HepG2 (cell line): ENCODE data around the gene TEDC2. TPM values are rescaled to one million over a fixed set of nuclear protein-coding genes. Genes with fewer than 3 reads are reported as not detected.
A peak's percentile ranks its signal among the peaks of the same experiment; 100 is the strongest.

Experiments used
- GABPB1 ChIP-seq: IDR thresholded peaks from 2 replicates; pipeline ENCODE4 v1.6.1; 2016; ENCODE audit warnings: mild to moderate bottlenecking, missing genetic modification reagents, moderate library complexity, missing compliant biosample characterization
- IKZF1 ChIP-seq: fragments of 450-650 bp; IDR thresholded peaks from 2 replicates; pipeline ENCODE4 v1.7.1; 2016
- IRF1 ChIP-seq: sonication (generic); formaldehyde crosslinking; IDR thresholded peaks from 2 replicates; pipeline ENCODE4 v1.4.0; 2020; ENCODE audit warnings: low read depth, mild to moderate bottlenecking, missing genetic modification reagents
- KDM2A ChIP-seq: sonication (generic); formaldehyde crosslinking; IDR thresholded peaks from 2 replicates; pipeline ENCODE4 v1.4.0; 2020; ENCODE audit warnings: low read depth, missing genetic modification reagents, borderline replicate concordance
- KDM5A ChIP-seq: fragments of 200-600 bp; sonication (generic); IDR thresholded peaks from 2 replicates; pipeline ENCODE4 v1.7.0; 2018; ENCODE audit warnings: antibody characterized with exemption, mild to moderate bottlenecking, low read length, borderline replicate concordance
- KLF6 ChIP-seq: IDR thresholded peaks from 2 replicates; pipeline ENCODE4 v1.8.0; 2016; ENCODE audit warnings: missing biosample characterization, missing genetic modification reagents
- MAF1 ChIP-seq: sonication (generic); formaldehyde crosslinking; IDR thresholded peaks from 2 replicates; pipeline ENCODE4 v1.5.0; 2020; ENCODE audit warnings: missing genetic modification reagents, borderline replicate concordance
- MXD4 ChIP-seq: IDR thresholded peaks from 2 replicates; pipeline ENCODE4 v1.6.1; 2016; ENCODE audit warnings: mild to moderate bottlenecking, missing biosample characterization, missing genetic modification reagents
- MZF1 ChIP-seq: sonication (generic); formaldehyde crosslinking; IDR thresholded peaks from 2 replicates; pipeline ENCODE4 v1.8.1; 2023; ENCODE audit warnings: mild to moderate bottlenecking, missing genetic modification reagents, borderline replicate concordance
- PHF20 ChIP-seq: sonication (generic); formaldehyde crosslinking; IDR thresholded peaks from 2 replicates; pipeline ENCODE4 v1.5.0; 2020; ENCODE audit warnings: mild to moderate bottlenecking, missing genetic modification reagents
- RAD51 ChIP-seq: fragments of 450-650 bp; IDR thresholded peaks from 2 replicates; pipeline ENCODE4 v1.6.1; 2016; ENCODE audit warnings: borderline replicate concordance
- TOE1 ChIP-seq: sonication (generic); formaldehyde crosslinking; IDR thresholded peaks from 2 replicates; pipeline ENCODE4 v1.4.0; 2020; ENCODE audit warnings: mild to moderate bottlenecking, missing genetic modification reagents
- TOPORS ChIP-seq: sonication (generic); formaldehyde crosslinking; IDR thresholded peaks from 2 replicates; pipeline ENCODE4 v1.8.0; 2023; ENCODE audit warnings: mild to moderate bottlenecking, missing genetic modification reagents
- ZBTB7B ChIP-seq: sonication (generic); formaldehyde crosslinking; IDR thresholded peaks from 2 replicates; pipeline ENCODE4 v1.4.0; 2020; ENCODE audit warnings: missing genetic modification reagents
- ZNF274 ChIP-seq: sonication (generic); formaldehyde crosslinking; IDR thresholded peaks from 2 replicates; pipeline ENCODE4 v1.5.1; 2020; ENCODE audit warnings: mild to moderate bottlenecking, missing genetic modification reagents
- ZNF33A ChIP-seq: sonication (generic); formaldehyde crosslinking; IDR thresholded peaks from 2 replicates; pipeline ENCODE4 v1.5.1; 2020; ENCODE audit warnings: missing genetic modification reagents, mild to moderate bottlenecking, moderate library complexity, borderline replicate concordance
- ZNF549 ChIP-seq: sonication (generic); formaldehyde crosslinking; IDR thresholded peaks from 2 replicates; pipeline ENCODE4 v1.5.0; 2020; ENCODE audit warnings: missing genetic modification reagents
- ZNF660 ChIP-seq: sonication (generic); formaldehyde crosslinking; IDR thresholded peaks from 2 replicates; pipeline ENCODE4 v1.5.1; 2020; ENCODE audit warnings: mild to moderate bottlenecking, low read depth, missing genetic modification reagents, borderline replicate concordance
- ZXDC ChIP-seq: sonication (generic); formaldehyde crosslinking; IDR thresholded peaks from 2 replicates; pipeline ENCODE4 v1.5.0; 2020; ENCODE audit warnings: mild to moderate bottlenecking, missing genetic modification reagents
- polyA plus RNA-seq, 8 experiments: library from polyadenylated mRNA; depleted of rRNA in 3 of 8; stranded (reverse) in 7 of 8; unstranded in 1 of 8; fragments of >200 nt; fragmentation: Illumina TruSeq in 4 of 8; extraction: Trizol in 4 of 8; gene quantifications; 2 replicates each; pipeline versions ENCODE4 v1.2.1 to v1.2.3, GENCODE V29; 2011 to 2016; ENCODE audit warnings: low read depth in 4 of 8, missing spikeins in 1 of 8, mixed read lengths in 1 of 8; ENCODE audit not compliant: insufficient read depth in 1 of 8
- total RNA-seq, 5 experiments: library from RNA; depleted of rRNA; stranded (reverse); fragments of >200 nt; fragmentation: Illumina TruSeq; extraction: Trizol; gene quantifications; 2 replicates each; pipeline ENCODE4 v1.2.3, GENCODE V29; 2016; ENCODE audit warnings: low read depth in 1 of 5
- TF ChIP-seq, protein P1 (sequence below): IDR thresholded peaks from 2 replicates; pipeline ENCODE4 v1.6.1; 2016; ENCODE audit warnings: missing compliant biosample characterization, missing genetic modification reagents, borderline replicate concordance
- TF ChIP-seq, protein P2 (sequence below): IDR thresholded peaks from 2 replicates; pipeline ENCODE4 v1.6.1; 2016; ENCODE audit warnings: mild to moderate bottlenecking, missing biosample characterization, missing genetic modification reagents
- TF ChIP-seq, protein P3 (sequence below): sonication (generic); formaldehyde crosslinking; conservative IDR thresholded peaks from 2 replicates; pipeline ENCODE4 v1.4.0; 2020; ENCODE audit warnings: missing genetic modification reagents

The TEDC2 gene
- total and polyA plus RNA-seq, 2 of the 13 experiments (the other 11 are each of a cell fraction or from before 2014, with no cell fraction given): 6.2 to 24.4 TPM

GRCh38 chr16:2468233-2468724, 8.4 kb downstream of the TEDC2 start (continued):
- no peak for TF ChIP-seq IRF1 (CRISPR knock-in tag)
- TF ChIP-seq KLF6 (CRISPR knock-in tag): no peak
- no peak for TF ChIP-seq ZNF660
- no peak for TF ChIP-seq ZXDC
- no peak for TF ChIP-seq TOE1 (CRISPR knock-in tag)
- no peak for TF ChIP-seq ZNF33A (CRISPR knock-in tag)
- no peak for TF ChIP-seq MZF1 (CRISPR knock-in tag)
- TF ChIP-seq, protein P1, sequence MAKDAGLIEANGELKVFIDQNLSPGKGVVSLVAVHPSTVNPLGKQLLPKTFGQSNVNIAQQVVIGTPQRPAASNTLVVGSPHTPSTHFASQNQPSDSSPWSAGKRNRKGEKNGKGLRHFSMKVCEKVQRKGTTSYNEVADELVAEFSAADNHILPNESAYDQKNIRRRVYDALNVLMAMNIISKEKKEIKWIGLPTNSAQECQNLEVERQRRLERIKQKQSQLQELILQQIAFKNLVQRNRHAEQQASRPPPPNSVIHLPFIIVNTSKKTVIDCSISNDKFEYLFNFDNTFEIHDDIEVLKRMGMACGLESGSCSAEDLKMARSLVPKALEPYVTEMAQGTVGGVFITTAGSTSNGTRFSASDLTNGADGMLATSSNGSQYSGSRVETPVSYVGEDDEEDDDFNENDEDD: peak; percentile 48; the same call in 1 of the 2 replicates
- no peak for TF ChIP-seq ZBTB7B (CRISPR knock-in tag)
- TF ChIP-seq, protein P2, sequence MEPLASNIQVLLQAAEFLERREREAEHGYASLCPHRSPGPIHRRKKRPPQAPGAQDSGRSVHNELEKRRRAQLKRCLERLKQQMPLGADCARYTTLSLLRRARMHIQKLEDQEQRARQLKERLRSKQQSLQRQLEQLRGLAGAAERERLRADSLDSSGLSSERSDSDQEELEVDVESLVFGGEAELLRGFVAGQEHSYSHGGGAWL (CRISPR knock-in tag): no peak
- TF ChIP-seq, protein P3, sequence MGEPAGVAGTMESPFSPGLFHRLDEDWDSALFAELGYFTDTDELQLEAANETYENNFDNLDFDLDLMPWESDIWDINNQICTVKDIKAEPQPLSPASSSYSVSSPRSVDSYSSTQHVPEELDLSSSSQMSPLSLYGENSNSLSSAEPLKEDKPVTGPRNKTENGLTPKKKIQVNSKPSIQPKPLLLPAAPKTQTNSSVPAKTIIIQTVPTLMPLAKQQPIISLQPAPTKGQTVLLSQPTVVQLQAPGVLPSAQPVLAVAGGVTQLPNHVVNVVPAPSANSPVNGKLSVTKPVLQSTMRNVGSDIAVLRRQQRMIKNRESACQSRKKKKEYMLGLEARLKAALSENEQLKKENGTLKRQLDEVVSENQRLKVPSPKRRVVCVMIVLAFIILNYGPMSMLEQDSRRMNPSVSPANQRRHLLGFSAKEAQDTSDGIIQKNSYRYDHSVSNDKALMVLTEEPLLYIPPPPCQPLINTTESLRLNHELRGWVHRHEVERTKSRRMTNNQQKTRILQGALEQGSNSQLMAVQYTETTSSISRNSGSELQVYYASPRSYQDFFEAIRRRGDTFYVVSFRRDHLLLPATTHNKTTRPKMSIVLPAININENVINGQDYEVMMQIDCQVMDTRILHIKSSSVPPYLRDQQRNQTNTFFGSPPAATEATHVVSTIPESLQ (CRISPR knock-in tag): no peak
- TF ChIP-seq IKZF1: no peak
- peak; percentile 63 for TF ChIP-seq KDM2A (CRISPR knock-in tag)
- TF ChIP-seq ZNF274 (CRISPR knock-in tag): peak; percentile 55; the same call in 1 of the 2 replicates
- no peak for TF ChIP-seq MAF1 (CRISPR knock-in tag)
- no peak for TF ChIP-seq ZNF549 (CRISPR knock-in tag)
- TF ChIP-seq RAD51: no peak
- TF ChIP-seq KDM5A: no peak
- TF ChIP-seq TOPORS (CRISPR knock-in tag): no peak
- peak; percentile 27; the same call in 1 of the 2 replicates for TF ChIP-seq GABPB1
- TF ChIP-seq MXD4: no peak
- TF ChIP-seq PHF20 (CRISPR knock-in tag): no peak
